ENCODE measurements around the gene TOX2.

TOX2 gene

GRCh38 chr20:43959079-43959919 is 44.6 kb downstream of the TOX2 start:
- DNase-seq: peak in 3 of 4 experiments; percentile 26 to 46 (median 34)

DNA sequence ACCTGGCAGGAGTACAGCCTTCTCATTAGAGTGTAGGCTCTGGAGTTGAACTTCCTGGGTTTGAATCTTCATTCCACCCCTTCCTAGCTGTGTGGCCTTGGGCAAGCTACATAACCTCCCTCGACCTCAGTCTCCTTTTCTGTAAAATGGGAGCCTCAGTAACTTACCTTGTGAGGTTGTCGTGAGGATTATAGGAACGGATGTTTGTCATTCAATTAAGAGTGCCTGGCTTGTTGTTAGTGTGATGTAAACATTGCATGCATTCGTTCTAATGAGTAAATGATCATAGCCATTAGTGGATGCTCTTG is 45.2 kb downstream of the TOX2 start:
- no peak for DNase-seq

- no peak for DNase-seq
Measured at GRCh38 chr20:43960231-43960630, 45.6 kb downstream of the TOX2 start.

DNA sequence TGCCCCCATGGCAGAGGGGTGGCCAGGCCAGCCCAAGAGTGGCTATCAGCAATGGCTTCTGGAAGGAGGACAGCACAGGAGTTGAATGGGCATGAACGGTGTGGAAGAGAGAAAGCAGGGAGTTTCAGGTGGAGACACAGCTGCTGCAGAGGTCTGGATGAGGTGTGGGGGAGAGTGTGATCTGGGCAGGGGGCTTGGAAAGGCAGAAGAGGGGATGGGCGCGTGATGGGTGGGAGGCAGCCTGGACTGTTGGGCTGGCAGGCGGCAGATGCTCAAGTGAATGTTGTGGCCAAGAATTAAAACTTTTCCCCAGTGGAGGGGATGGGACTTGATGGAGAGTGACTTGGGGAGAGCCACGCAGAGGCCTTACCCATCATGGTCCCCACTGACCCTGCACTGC is 46.5 kb downstream of the TOX2 start:
- DNase-seq: no peak

- DNase-seq: no peak
Measured at GRCh38 chr20:43961541-43962471, 47.2 kb downstream of the TOX2 start.

GRCh38 chr20:43962530-43962929 is 47.9 kb downstream of the TOX2 start:
- no peak for DNase-seq

DNA sequence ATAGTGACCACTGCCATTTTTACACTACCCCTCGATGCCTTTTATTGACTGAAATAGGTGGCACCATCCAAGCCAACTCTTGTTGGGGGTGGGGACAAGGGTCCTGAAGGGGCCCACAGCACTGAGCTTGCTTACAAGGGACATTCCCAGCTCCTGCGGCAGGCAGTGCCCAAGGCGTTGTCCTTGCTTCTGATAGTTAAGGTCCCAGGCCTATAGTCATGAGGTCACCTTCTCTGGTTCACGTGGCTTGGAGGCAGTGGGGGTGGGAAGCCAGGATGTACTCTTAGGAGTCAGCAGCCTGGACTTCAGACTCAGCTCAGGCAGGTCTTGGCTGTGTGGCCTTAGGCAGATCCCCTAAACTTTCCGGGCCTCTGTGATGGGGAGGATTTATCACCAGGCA is 48.6 kb downstream of the TOX2 start:
- no peak for DNase-seq

DNA sequence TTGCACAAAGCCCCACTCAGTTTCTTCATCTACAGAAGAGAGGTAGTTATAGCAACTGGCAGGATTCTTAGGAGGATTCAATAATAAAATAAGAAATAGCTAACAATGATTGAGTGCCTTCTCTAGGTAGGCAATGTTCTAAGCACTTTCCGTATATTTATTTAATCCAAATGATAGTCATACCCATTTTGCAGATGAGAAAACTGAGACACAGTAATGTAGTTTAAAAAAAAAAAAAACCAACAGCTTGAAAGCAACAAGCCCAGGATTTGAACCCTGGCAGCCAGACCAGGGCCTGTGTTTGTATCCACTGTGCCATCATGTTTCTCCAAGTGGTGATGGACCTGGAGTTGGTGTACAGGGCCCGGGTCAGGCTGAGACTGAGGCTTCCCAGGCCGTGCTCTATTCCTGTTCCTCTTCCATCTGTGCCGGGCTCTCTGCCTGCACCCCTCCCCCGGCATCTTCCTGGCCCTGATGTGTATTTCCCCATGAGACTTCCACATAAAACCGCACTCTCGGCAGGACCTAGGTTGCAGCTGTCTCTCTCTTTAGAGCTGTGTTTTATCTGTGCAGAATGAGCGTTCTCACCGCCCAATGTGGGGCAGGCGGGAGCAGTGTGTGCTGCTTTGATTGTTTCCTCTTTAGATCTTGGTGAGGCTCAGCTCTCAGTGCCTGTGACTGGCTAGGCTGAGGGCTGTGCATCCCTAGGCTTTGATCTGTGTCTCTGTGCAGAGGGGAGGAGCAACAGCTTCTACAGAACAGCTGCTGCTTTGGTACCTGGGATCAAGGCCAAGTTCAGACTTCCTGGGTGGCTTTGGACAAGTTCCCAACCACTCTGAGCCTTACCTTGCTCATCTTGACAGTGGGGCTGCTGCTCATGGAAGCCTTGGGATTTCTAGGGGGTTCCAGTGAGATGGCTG is 49.5 kb downstream of the TOX2 start:
- peak; percentile 79 to 86 (median 83) for DNase-seq

GRCh38 chr20:43968341-43969000 is 53.8 kb downstream of the TOX2 start:
- DNase-seq: no peak

DNA sequence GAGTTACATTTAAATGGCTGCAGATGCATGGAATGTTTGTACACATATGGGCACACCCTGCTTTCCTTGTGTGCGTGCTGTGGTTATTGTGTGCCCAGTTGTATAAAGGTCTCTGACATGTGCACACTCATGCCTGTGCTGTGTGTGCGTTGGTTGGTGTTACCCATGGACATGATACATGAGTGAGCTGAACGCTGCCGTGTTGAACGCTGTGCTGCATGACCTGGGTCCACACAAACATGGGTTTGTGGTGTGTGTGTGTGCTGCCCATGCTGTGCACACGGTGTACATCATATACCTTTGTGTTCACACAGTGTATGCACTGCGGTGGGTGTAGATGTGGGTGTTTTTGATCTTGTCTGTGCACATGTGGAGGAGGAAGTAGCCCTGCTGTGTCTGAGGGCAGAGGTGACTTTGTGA is 54.4 kb downstream of the TOX2 start:
- no peak for DNase-seq

DNA sequence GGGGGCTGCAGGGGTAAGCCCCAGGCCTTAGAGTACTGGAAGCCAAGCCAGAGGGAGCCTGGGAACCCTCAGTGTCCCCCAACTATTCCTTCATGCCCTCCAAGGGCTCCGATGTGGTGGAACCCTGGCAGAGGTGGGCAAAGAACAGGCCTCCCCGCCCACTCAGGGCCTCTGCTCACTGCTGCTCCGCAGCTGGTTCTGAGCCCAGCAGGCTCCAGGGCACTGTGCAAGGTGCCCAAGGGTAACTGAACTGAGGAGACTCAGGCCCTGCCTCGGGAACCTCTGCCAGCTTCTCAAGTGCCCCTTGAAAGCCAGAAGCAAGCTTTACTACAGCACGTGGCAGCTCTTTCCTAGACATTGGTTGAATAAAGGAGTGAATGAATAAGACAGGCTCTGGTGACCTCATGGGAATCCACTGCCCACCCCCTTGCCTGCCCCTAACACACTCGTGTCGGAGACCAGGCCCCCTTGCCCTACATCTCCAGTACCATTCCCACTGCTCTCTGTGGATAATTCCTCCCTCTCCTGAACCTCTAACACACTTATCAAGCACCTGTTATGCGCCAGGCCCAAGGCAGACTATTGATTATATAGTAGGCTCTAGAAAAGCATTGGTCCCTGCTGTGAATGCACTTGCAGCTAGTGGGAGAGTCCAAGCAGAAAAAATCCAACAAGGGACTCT is 55.0 kb downstream of the TOX2 start:
- DNase-seq: no peak

DNA sequence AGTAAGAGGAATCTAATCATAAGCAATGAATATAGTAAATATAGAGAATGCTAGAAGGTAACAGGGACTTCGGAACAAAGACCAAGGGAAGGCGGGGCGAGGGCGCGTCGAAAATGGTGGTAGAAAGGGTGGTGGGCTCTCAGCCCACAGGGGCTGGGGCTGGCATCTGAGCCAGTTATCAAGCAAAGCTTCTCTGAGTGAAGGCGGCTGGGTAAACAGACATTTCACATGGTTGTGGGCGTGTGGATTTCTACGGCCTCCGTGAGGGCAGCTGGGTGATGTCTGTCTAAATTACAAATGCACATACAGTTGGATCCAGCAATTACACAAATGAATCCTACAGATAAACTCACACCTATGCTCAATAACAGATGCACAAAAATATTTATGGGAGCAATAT is 56.6 kb downstream of the TOX2 start:
- DNase-seq: no peak

- no peak for DNase-seq
Measured at GRCh38 chr20:43972051-43972450, 57.4 kb downstream of the TOX2 start.

GRCh38 chr20:43972692-43973091 is 58.0 kb downstream of the TOX2 start:
- no peak for DNase-seq

- no peak for DNase-seq
Measured at GRCh38 chr20:43973231-43973630, 58.6 kb downstream of the TOX2 start.

DNA sequence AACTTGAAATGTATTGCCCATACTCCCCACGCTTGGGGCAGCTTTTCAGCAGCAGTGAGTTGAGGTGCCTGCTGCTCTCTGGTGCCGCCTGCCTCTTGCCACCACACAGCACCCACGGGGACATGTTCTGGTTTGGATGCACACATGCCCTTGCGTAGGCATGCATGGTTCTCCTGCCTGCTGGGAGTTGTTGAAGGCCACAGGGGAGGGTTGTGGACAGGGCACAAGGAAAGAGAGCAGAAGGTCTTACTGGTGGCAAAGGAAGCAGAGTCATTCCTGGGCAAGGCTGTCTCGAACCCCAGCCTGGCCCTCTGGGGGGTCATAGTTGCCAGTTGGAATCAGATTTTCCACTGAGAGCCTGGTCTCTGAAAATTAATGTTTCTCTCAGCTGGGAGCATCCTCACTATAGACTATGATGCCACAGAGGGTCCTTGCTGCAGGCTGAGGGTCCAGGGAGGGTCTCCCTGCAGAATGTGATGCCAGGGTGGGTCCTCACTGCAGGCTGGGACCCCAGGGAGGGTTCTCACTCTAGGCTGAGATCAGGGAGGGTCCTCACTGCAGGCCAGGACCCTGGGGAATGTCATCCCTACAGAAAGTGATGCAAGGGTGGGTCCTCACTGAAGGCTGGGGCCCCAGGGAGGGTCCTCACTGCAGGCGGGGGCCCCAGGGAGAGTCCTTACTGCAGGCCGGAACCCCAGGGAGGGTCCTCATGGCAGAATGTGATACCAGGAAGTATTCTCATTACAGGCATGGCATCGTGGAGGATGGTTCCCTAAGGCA is 59.2 kb downstream of the TOX2 start:
- no peak for DNase-seq

DNA sequence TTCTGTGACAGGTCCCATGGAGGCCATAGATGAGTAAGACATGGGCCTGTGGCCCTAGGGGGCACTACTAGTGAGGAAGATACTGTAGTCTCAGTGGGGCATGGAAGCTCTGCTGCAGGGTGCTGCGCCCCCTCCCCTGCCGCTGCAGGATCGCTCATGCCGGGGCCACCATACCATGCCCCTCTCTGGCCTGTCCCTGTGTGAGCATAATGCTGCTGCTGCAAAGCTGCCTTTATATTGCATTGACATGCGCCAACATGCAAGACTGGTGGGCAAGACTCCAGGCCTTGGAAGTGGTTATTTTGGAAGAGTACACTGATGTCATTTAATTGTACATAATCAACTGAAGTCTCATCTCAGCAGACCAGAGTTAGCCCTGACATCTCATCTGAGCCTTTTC is 60.0 kb downstream of the TOX2 start:
- no peak for DNase-seq

DNA sequence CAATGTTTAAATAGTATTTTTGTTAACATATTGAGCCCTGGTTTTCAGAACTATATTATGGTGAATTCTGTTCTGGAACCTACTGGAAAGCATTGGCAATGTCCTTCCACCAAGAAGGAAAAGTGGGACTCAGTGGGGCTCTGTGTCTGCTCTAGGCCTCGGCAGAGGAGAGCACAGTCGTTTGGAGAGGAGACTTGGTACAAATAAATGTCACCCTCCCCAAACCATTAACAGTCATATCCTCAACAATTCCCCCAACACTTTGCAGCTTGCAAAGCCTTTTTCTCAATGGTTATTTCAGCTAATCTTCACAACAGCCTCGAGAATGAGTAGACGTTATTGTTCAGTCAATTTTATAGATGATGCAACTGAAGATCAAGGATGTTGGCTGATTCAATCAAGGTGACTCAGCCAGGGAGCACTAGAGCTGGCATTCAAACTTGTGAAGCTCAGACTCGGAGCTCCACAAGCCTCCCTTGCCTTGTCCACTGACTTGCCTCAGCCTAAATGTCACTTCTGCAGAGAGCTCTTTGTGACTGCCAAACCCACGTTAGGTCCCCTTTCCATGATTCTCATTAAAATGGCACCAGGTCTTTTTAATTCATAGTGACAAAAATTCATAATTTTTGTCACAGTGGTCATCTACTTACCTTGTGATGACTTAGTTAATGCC is 60.6 kb downstream of the TOX2 start:
- DNase-seq: no peak

GRCh38 chr20:43976547-43976946 is 61.9 kb downstream of the TOX2 start:
- peak; percentile 30 to 70 (median 53) for DNase-seq

GRCh38 chr20:43977252-43977651 is 62.6 kb downstream of the TOX2 start:
- DNase-seq: no peak

All from suppressor macrophage (primary cell).